K562 (cell line): ENCODE measurements around the gene PPL. TPM values are rescaled to one million over a fixed set of nuclear protein-coding genes. Genes with fewer than 3 reads are reported as not detected.

Experiments used
- BCLAF1 ChIP-seq, 2 experiments: fragments of 450-650 bp in 1 of 2; IDR thresholded peaks; 2 replicates each; pipeline ENCODE4 v1.6.1; 2011 to 2017; ENCODE audit warnings: low read depth in 2 of 2, antibody characterized with exemption in 1 of 2, borderline replicate concordance in 1 of 2, low read length in 1 of 2, mild to moderate bottlenecking in 1 of 2, mixed read lengths in 1 of 2; ENCODE audit not compliant: control insufficient read depth in 1 of 2
- FOS ChIP-seq: IDR thresholded peaks from 3 replicates; pipeline ENCODE4 v1.6.1; 2011; ENCODE audit not compliant: insufficient read length; ENCODE audit errors: extremely low read depth
- GABPA ChIP-seq: fragments of 200-800 bp; sonication (Bioruptor generic); conservative IDR thresholded peaks from 2 replicates; pipeline ENCODE4 v1.6.1; 2016; ENCODE audit warnings: low read depth, missing genetic modification characterization, missing compliant biosample characterization
- MTA3 ChIP-seq: fragments of 450-650 bp; formaldehyde crosslinking; IDR thresholded peaks from 2 replicates; pipeline ENCODE4 v1.6.1; 2017; ENCODE audit warnings: mild to moderate bottlenecking, borderline replicate concordance
- NR3C1 ChIP-seq: sonication (generic); formaldehyde crosslinking; IDR thresholded peaks from 2 replicates; pipeline ENCODE4 v1.8.1; 2022; ENCODE audit warnings: missing genetic modification reagents
- PCBP1 ChIP-seq: fragments of 200-400 bp; formaldehyde crosslinking; IDR thresholded peaks from 2 replicates; pipeline ENCODE4 v1.6.1; 2018; ENCODE audit warnings: mild to moderate bottlenecking, low read depth, low read length; ENCODE audit not compliant: poor library complexity, severe bottlenecking
- STAT5A ChIP-seq: IDR thresholded peaks from 2 replicates; pipeline ENCODE4 v1.6.1; 2012; ENCODE audit warnings: low read length, inconsistent platforms, borderline replicate concordance
- TAF9B ChIP-seq: fragments of 450-650 bp; IDR thresholded peaks from 2 replicates; pipeline ENCODE4 v1.6.1; 2018; ENCODE audit warnings: mild to moderate bottlenecking; ENCODE audit not compliant: partially characterized antibody
- ZBED1 ChIP-seq: IDR thresholded peaks from 2 replicates; pipeline ENCODE4 v1.6.1; 2014
- ZNF274 ChIP-seq: IDR thresholded peaks from 2 replicates; pipeline ENCODE4 v1.6.1; 2011; ENCODE audit warnings: low read depth, mild to moderate bottlenecking, low read length, moderate library complexity, borderline replicate concordance
- polyA plus RNA-seq, 8 experiments: library from polyadenylated mRNA; depleted of rRNA in 4 of 8; stranded (reverse) in 5 of 8; unstranded in 3 of 8; fragments of >200 nt; fragmentation: Nextera tagmentation in 2 of 8; fragmentation: Illumina TruSeq in 1 of 8; extraction: Ambion mirVana in 2 of 8; extraction: Trizol in 1 of 8; gene quantifications; 2 replicates each; pipeline versions ENCODE4 v1.2.1 to v1.2.3, GENCODE V29; 2011 to 2014; ENCODE audit warnings: inconsistent platforms in 1 of 8, missing spikeins in 1 of 8
- total RNA-seq, 7 experiments: library from RNA; depleted of rRNA in 6 of 7; stranded (reverse); fragments of >200 nt in 6 of 7; fragmentation: Illumina TruSeq in 2 of 7; extraction: Trizol in 2 of 7; gene quantifications; 2 replicates each; pipeline versions ENCODE4 v1.2.1 to v1.2.3, GENCODE V29; 2011 to 2021; ENCODE audit warnings: low replicate concordance in 1 of 7
- TF ChIP-seq, protein P1 (sequence below), 2 experiments: fragments of 450-650 bp; formaldehyde crosslinking in 1 of 2; IDR thresholded peaks; 2 replicates each; pipeline versions ENCODE4 v1.4.0 to v1.6.1; 2014 to 2020; ENCODE audit warnings: mild to moderate bottlenecking in 2 of 2, borderline replicate concordance in 1 of 2, low read depth in 1 of 2

The PPL gene
- total and polyA plus RNA-seq, 9 of the 15 experiments (the other 6 are each of a cell fraction or from before 2014, with no cell fraction given) = 0.01 to 0.15 (median 0.07) TPM; not detected in 3

- TF ChIP-seq BCLAF1 (IDR thresholded peaks at IDR 0.05; ENCODE audit: borderline replicate concordance in 1 of 2, control insufficient read depth in 1 of 2, low read depth in 2 of 2, low read length in 1 of 2) (no peak), ZBED1 (no peak), MTA3 (peak; percentile 73; the same call in 1 of the 2 replicates), ZNF274 (no peak), TAF9B (peak; percentile 85), STAT5A (no peak), FOS (peak; percentile 88), GABPA (tag) (peak; percentile 44), PCBP1 (peak; percentile 21), NR3C1 (CRISPR knock-in tag) (no peak)
- TF ChIP-seq, protein P1, sequence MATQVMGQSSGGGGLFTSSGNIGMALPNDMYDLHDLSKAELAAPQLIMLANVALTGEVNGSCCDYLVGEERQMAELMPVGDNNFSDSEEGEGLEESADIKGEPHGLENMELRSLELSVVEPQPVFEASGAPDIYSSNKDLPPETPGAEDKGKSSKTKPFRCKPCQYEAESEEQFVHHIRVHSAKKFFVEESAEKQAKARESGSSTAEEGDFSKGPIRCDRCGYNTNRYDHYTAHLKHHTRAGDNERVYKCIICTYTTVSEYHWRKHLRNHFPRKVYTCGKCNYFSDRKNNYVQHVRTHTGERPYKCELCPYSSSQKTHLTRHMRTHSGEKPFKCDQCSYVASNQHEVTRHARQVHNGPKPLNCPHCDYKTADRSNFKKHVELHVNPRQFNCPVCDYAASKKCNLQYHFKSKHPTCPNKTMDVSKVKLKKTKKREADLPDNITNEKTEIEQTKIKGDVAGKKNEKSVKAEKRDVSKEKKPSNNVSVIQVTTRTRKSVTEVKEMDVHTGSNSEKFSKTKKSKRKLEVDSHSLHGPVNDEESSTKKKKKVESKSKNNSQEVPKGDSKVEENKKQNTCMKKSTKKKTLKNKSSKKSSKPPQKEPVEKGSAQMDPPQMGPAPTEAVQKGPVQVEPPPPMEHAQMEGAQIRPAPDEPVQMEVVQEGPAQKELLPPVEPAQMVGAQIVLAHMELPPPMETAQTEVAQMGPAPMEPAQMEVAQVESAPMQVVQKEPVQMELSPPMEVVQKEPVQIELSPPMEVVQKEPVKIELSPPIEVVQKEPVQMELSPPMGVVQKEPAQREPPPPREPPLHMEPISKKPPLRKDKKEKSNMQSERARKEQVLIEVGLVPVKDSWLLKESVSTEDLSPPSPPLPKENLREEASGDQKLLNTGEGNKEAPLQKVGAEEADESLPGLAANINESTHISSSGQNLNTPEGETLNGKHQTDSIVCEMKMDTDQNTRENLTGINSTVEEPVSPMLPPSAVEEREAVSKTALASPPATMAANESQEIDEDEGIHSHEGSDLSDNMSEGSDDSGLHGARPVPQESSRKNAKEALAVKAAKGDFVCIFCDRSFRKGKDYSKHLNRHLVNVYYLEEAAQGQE (IDR thresholded peaks at IDR 0.05; ENCODE audit: borderline replicate concordance) = peak; percentile 98
- TF ChIP-seq, protein P1 (CRISPR knock-in tag; IDR thresholded peaks at IDR 0.05; ENCODE audit: low read depth) = no peak
Measured at GRCh38 chr16:4846901-4847773, 89.8 kb downstream of the PPL start, which contains the start of the genes GLYR1 and UBN1 (continued).
